Activated T-helper 2 cell treated with anti-CD3 and anti-CD28 coated beads, Interferon-gamma antibody, Interleukin-2, Interleukin-4, amounts not matched to agents 10 μg/mL and 5 μg/mL and 100 μg/mL, durations not matched to agents 14 hours and 24 hours and 36 hours (primary cell): ENCODE data around the gene ZNF594. TPM values are rescaled to one million over a fixed set of nuclear protein-coding genes. Genes with fewer than 3 reads are reported as not detected.
"Not testable (repeated sequence)": the region's sequence is repeated elsewhere in the genome, so short reads cannot be mapped to it uniquely, and the experiment has no call there.

Source experiments
- DNase-seq: peaks from one replicate; pipeline ENCODE4 v3.0.0; 2021; ENCODE audit warnings: low spot score
- H3K27ac Mint-ChIP-seq: one replicate; pipeline ENCODE4 v1.8.0; 2021; ENCODE audit warnings: mixed read lengths
- H3K27me3 Mint-ChIP-seq: one replicate; pipeline ENCODE4 v1.8.0; 2021; ENCODE audit warnings: low read depth, mixed read lengths
- H3K36me3 Mint-ChIP-seq: one replicate; pipeline ENCODE4 v1.8.0; 2021; ENCODE audit warnings: low read depth, mixed read lengths
- H3K4me1 Mint-ChIP-seq: one replicate; pipeline ENCODE4 v1.8.0; 2021; ENCODE audit warnings: low read depth, mixed read lengths
- H3K4me3 Mint-ChIP-seq: one replicate; pipeline ENCODE4 v1.8.0; 2021; ENCODE audit warnings: low read depth, mild to moderate bottlenecking, moderate library complexity, mixed read lengths
- H3K9me3 Mint-ChIP-seq: one replicate; pipeline ENCODE4 v1.8.0; 2021; ENCODE audit warnings: mixed read lengths
- intact Hi-C: fragments of 100-400 bp; cut with micrococcal nuclease; formaldehyde crosslinking; loops from one replicate; pipeline ENCODE4 v1.15.1; 2023
- total RNA-seq: library from RNA; stranded (reverse); gene quantifications from 2 replicates; pipeline ENCODE4 v1.2.3, GENCODE V29; 2022

The ZNF594 gene
- total RNA-seq, 1 donor from 2014 or later: 8.9 TPM

GRCh38 chr17:5138616-5139457 is 52.8 kb downstream of the ZNF594 start:
- Mint-ChIP-seq H3K4me3 (no peak overlapping the region), H3K9me3 (no peaks in the 10 kb centered on the region), H3K36me3 (no peaks in the 10 kb centered on the region), H3K27ac (no peak overlapping the region), H3K4me1 (no peaks in the 10 kb centered on the region), H3K27me3 (no peaks in the 10 kb centered on the region)
- intact Hi-C loops: no loop called here
- DNase-seq: no peak

- H3K27ac Mint-ChIP-seq, H3K9me3 Mint-ChIP-seq, H3K4me3 Mint-ChIP-seq, H3K27me3 Mint-ChIP-seq, DNase-seq, H3K36me3 Mint-ChIP-seq, intact Hi-C loops, H3K4me1 Mint-ChIP-seq: not testable (repeated sequence)
Measured at GRCh38 chr17:5138198-5138544, 53.5 kb downstream of the ZNF594 start.

GRCh38 chr17:5137511-5138197 is 54.0 kb downstream of the ZNF594 start:
- H3K27me3 Mint-ChIP-seq, H3K27ac Mint-ChIP-seq, H3K36me3 Mint-ChIP-seq, H3K9me3 Mint-ChIP-seq, H3K4me3 Mint-ChIP-seq, DNase-seq, intact Hi-C loops, H3K4me1 Mint-ChIP-seq: not testable (repeated sequence)

GRCh38 chr17:5136580-5137412 is 54.9 kb downstream of the ZNF594 start:
- DNase-seq, H3K4me3 Mint-ChIP-seq, H3K36me3 Mint-ChIP-seq, H3K27ac Mint-ChIP-seq, H3K9me3 Mint-ChIP-seq, intact Hi-C loops, H3K4me1 Mint-ChIP-seq, H3K27me3 Mint-ChIP-seq: not testable (repeated sequence)

- Mint-ChIP-seq H3K4me3 (no peak overlapping the region), H3K36me3 (no peaks in the 10 kb centered on the region), H3K27ac (no peak overlapping the region), H3K27me3 (no peaks in the 10 kb centered on the region), H3K4me1 (no peaks in the 10 kb centered on the region), H3K9me3 (no peaks in the 10 kb centered on the region)
- intact Hi-C loops: no loop called here
- no peak for DNase-seq
Measured at GRCh38 chr17:5135726-5136579, 55.7 kb downstream of the ZNF594 start.

- H3K4me3 Mint-ChIP-seq, H3K9me3 Mint-ChIP-seq: not testable (repeated sequence)
Measured at GRCh38 chr17:5135131-5135712, 56.4 kb downstream of the ZNF594 start.

GRCh38 chr17:5134571-5134970 is 57.1 kb downstream of the ZNF594 start:
- H3K4me3 Mint-ChIP-seq, H3K36me3 Mint-ChIP-seq, H3K4me1 Mint-ChIP-seq, intact Hi-C loops, H3K9me3 Mint-ChIP-seq, H3K27me3 Mint-ChIP-seq, DNase-seq, H3K27ac Mint-ChIP-seq: not testable (repeated sequence)

More at GRCh38 chr17:5135131-5135712, 56.4 kb downstream of the ZNF594 start:
- H3K4me1 Mint-ChIP-seq, DNase-seq, intact Hi-C loops, H3K27ac Mint-ChIP-seq, H3K36me3 Mint-ChIP-seq, H3K27me3 Mint-ChIP-seq: not testable (repeated sequence)

- H3K4me1 Mint-ChIP-seq, H3K9me3 Mint-ChIP-seq, DNase-seq, H3K27me3 Mint-ChIP-seq, H3K27ac Mint-ChIP-seq, intact Hi-C loops, H3K4me3 Mint-ChIP-seq, H3K36me3 Mint-ChIP-seq: not testable (repeated sequence)
Measured at GRCh38 chr17:5133961-5134360, 57.7 kb downstream of the ZNF594 start.

- intact Hi-C loops: no loop called here
- no peaks in the 10 kb centered on the region for H3K9me3 Mint-ChIP-seq
- H3K4me1 Mint-ChIP-seq: no peaks in the 10 kb centered on the region
- DNase-seq: no peak
- H3K36me3 Mint-ChIP-seq: no peaks in the 10 kb centered on the region
- H3K27me3 Mint-ChIP-seq: no peaks in the 10 kb centered on the region
- H3K27ac Mint-ChIP-seq: no peak overlapping the region
- H3K4me3 Mint-ChIP-seq: no peak overlapping the region
Measured at GRCh38 chr17:5133311-5133710, 58.4 kb downstream of the ZNF594 start.

GRCh38 chr17:5132503-5133225 is 59.0 kb downstream of the ZNF594 start:
- H3K9me3 Mint-ChIP-seq, H3K27me3 Mint-ChIP-seq, intact Hi-C loops, H3K36me3 Mint-ChIP-seq, H3K4me3 Mint-ChIP-seq, H3K4me1 Mint-ChIP-seq, H3K27ac Mint-ChIP-seq, DNase-seq: not testable (repeated sequence)

- H3K36me3 Mint-ChIP-seq, intact Hi-C loops, H3K9me3 Mint-ChIP-seq, H3K27ac Mint-ChIP-seq, H3K4me3 Mint-ChIP-seq, H3K4me1 Mint-ChIP-seq, H3K27me3 Mint-ChIP-seq: not testable (repeated sequence)
- DNase-seq: peak; percentile 7
Measured at GRCh38 chr17:5131799-5132502, 59.7 kb downstream of the ZNF594 start.
